ENCODE measurements around the gene MYOM1. TPM values are rescaled to one million over a fixed set of nuclear protein-coding genes. Genes with fewer than 3 reads are reported as not detected.

The MYOM1 gene
- total RNA-seq, 4 donors from 2014 or later, result 2.3 to 3.1 (median 3.1) TPM

- TF ChIP-seq POLR2A (IDR thresholded peaks at IDR 0.05), result no peak
- TF ChIP-seq, protein P1, sequence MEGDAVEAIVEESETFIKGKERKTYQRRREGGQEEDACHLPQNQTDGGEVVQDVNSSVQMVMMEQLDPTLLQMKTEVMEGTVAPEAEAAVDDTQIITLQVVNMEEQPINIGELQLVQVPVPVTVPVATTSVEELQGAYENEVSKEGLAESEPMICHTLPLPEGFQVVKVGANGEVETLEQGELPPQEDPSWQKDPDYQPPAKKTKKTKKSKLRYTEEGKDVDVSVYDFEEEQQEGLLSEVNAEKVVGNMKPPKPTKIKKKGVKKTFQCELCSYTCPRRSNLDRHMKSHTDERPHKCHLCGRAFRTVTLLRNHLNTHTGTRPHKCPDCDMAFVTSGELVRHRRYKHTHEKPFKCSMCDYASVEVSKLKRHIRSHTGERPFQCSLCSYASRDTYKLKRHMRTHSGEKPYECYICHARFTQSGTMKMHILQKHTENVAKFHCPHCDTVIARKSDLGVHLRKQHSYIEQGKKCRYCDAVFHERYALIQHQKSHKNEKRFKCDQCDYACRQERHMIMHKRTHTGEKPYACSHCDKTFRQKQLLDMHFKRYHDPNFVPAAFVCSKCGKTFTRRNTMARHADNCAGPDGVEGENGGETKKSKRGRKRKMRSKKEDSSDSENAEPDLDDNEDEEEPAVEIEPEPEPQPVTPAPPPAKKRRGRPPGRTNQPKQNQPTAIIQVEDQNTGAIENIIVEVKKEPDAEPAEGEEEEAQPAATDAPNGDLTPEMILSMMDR (IDR thresholded peaks at IDR 0.05), result no peak
- H3K4me3 ChIP-seq (replicated peaks in 1 of 3), result no peak overlapping the region
- no peaks in the 10 kb centered on the region for H3K27me3 ChIP-seq
- H3K9me3 ChIP-seq, result no peaks in the 10 kb centered on the region
- intact Hi-C loops (cut with DNase I), result no loop called here
- H3K4me1 ChIP-seq, result no peaks in the 10 kb centered on the region
- no peak overlapping the region for H3K27ac ChIP-seq
- 84 to 88% methylated on average over 2 of the region's 2 CpGs for WGBS, 2 donors
- no peak for DNase-seq
- H3K36me3 ChIP-seq, result no peaks in the 10 kb centered on the region
These were observed 949 bp downstream of the MYOM1 start for GRCh38 chr18:3218819-3219218.

DNA sequence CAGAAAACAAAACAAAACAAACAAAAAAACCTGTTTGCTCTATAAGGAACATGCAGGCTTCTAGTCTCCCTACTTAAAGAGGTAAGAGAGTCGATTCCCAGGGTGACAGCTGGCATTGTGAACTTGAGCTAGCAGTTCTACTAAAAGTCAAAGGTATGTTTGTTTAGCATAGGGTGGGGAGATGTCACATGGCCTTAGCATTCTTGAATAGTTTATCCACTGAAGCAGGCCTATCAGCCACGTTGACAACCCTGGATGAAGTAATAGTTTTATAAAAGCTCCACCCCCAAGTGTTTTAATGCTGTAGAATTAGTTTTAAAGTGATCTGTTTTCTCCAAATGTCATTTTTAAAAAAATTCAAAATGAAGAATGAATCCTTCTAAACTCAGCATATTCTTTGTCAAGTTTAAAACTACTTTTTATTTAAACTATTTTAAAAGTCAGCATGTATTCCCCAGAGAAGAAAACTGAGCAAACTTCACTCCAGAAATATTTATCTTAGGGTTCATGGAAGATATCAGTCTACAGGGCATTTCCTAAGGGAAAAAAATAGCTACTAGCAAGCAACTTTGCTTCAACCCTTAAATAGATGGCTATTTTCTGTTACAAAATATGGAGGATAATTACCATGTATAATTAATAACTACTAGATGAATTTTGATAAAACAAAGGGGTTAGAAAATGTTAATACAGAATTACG, 1.7 kb downstream of the MYOM1 start:
- DNase-seq, result no peak
- Histone ChIP-seq H3K4me3 (replicated peaks in 1 of 3) (no peak overlapping the region), H3K27me3 (no peaks in the 10 kb centered on the region), H3K27ac (no peak overlapping the region), H3K36me3 (no peaks in the 10 kb centered on the region), H3K4me1 (no peaks in the 10 kb centered on the region), H3K9me3 (no peaks in the 10 kb centered on the region)
- 41 to 42% methylated on average over 3 of the region's 3 CpGs for WGBS, 2 donors
- intact Hi-C loops (cut with DNase I), result no loop called here
- TF ChIP-seq, protein P1 (IDR thresholded peaks at IDR 0.05), result no peak
- no peak for TF ChIP-seq POLR2A (IDR thresholded peaks at IDR 0.05)

GRCh38 chr18:3216987-3217386, 2.8 kb downstream of the MYOM1 start:
- Histone ChIP-seq H3K27me3 (no peaks in the 10 kb centered on the region), H3K9me3 (no peaks in the 10 kb centered on the region), H3K27ac (no peak overlapping the region), H3K4me1 (peaks cover 0 to 2% of the 10 kb centered on the region in 2 donors), H3K36me3 (no peaks in the 10 kb centered on the region), H3K4me3 (replicated peaks in 1 of 3) (no peak overlapping the region)
- TF ChIP-seq, protein P1 (IDR thresholded peaks at IDR 0.05), result no peak
- TF ChIP-seq POLR2A (IDR thresholded peaks at IDR 0.05), result no peak
- WGBS, 2 donors, result 76 to 96% methylated on average over 5 of the region's 5 CpGs
- DNase-seq, result no peak
- intact Hi-C loops (cut with DNase I), result no loop called here

DNA sequence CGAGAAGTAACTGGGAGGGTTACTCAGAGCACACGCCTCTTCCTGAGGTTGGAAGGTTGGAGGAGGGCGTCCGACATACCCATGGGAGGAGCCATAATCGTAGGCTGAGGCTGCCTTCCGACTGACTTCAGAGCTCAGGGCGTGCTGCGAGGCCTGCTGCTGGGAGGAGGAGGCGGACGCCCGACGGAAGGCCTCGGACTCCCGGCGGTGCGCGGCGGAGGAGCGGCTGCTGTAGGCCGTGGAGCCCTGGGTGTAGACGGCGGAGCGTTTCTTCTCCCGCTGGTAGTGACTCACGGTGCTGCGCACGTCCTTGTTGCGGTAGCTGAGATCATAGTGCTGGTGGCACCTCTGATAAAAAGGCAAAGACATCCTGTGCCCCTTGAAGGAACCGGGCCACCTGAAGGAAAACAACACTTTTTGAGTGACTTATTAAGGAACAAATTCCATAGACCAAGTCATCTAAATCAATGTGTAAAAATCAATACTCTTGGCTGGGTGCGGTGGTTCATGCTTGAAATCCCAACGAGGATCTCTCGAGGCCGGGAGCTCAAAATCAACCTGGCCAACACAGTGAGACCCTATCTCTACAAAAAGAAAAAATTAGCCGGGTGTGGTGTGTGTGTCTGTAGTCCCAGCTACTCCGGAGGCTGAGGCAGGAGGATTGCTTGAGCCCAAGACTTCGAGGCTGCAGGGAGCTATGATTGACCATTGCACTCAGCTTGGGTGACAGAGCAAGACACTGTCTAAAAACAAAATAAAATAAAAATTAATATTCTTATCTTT, 4.7 kb downstream of the MYOM1 start:
- Histone ChIP-seq H3K4me1 (peaks cover 0 to 8% of the 10 kb centered on the region in 2 donors), H3K36me3 (no peaks in the 10 kb centered on the region)
- intact Hi-C loops (cut with DNase I), result no loop called here

More for the DNA sequence above, 4.7 kb downstream of the MYOM1 start:
- no peaks in the 10 kb centered on the region for H3K27me3 ChIP-seq
- TF ChIP-seq, protein P1 (IDR thresholded peaks at IDR 0.05), result no peak
- TF ChIP-seq POLR2A (IDR thresholded peaks at IDR 0.05), result no peak
- H3K9me3 ChIP-seq, result no peaks in the 10 kb centered on the region
- 94 to 96% methylated on average over 34 to 36 of the region's 36 CpGs for whole genome bisulfite sequencing, 2 donors
- no peak for DNase-seq
- H3K27ac ChIP-seq, result no peak overlapping the region
- no peak overlapping the region for H3K4me3 ChIP-seq (replicated peaks in 1 of 3)

Data from thyroid gland (tissue), 4 donors.